Lower lobe of right lung (tissue), 2 donors: ENCODE data around the gene C12orf75. TPM values are rescaled to one million over a fixed set of nuclear protein-coding genes. Genes with fewer than 3 reads are reported as not detected.
A peak's percentile ranks its signal among the peaks of the same experiment; 100 is the strongest.
"Not testable (repeated sequence)": the region's sequence is repeated elsewhere in the genome, so short reads cannot be mapped to it uniquely, and the experiment has no call there.

Experiments
- ATAC-seq, 2 donors: fragments of 200-7000 bp; cut with Tn5 transposase; one replicate each; pipeline ENCODE4 v1.9.1; 2020 to 2022; ENCODE audit warnings: mild to moderate bottlenecking in 2 of 2, moderate library complexity in 2 of 2
- DNase-seq: peaks from one replicate; pipeline ENCODE4 v3.0.0-alpha.2; 2020
- H3K27ac ChIP-seq: fragments of 200-600 bp; one replicate; pipeline ENCODE4 v1.8.0; 2022
- H3K27me3 ChIP-seq: fragments of 200-600 bp; one replicate; pipeline ENCODE4 v1.8.0; 2022; ENCODE audit warnings: low read depth
- H3K36me3 ChIP-seq: fragments of 200-600 bp; one replicate; pipeline ENCODE4 v1.8.0; 2022; ENCODE audit warnings: mild to moderate bottlenecking
- H3K4me1 ChIP-seq: fragments of 200-600 bp; one replicate; pipeline ENCODE4 v1.8.0; 2022
- H3K4me3 ChIP-seq: fragments of 200-600 bp; one replicate; pipeline ENCODE4 v1.8.0; 2022; ENCODE audit warnings: mild to moderate bottlenecking
- H3K9me3 ChIP-seq: fragments of 200-600 bp; one replicate; pipeline ENCODE4 v1.8.0; 2022
- intact Hi-C: fragments of 100-400 bp; cut with DNase I; formaldehyde crosslinking; loops from one replicate; pipeline ENCODE4 v1.11.0; 2022
- total RNA-seq: library from RNA; stranded (reverse); fragmentation: NEBNext Ultra II Directional; extraction: Animal tissue kit (Norgen Biotek cat#: 25700); gene quantifications from one replicate; pipeline ENCODE4 v1.2.1, GENCODE V29; 2021
- TF ChIP-seq, protein P1 (sequence below): fragments of 200-600 bp; IDR thresholded peaks from one replicate; pipeline ENCODE4 v1.8.0; 2022; ENCODE audit warnings: antibody characterized with exemption, mild to moderate bottlenecking
- donor health status: DM: no; HTN: yes; CAD: no; lungs with severe emphysema.

The C12orf75 gene
- total RNA-seq, 1 donor from 2014 or later, result 14.2 TPM

- H3K9me3 ChIP-seq, result no peaks in the 10 kb centered on the region
- DNase-seq (no peak), ATAC-seq (no peak)
- TF ChIP-seq, protein P1, sequence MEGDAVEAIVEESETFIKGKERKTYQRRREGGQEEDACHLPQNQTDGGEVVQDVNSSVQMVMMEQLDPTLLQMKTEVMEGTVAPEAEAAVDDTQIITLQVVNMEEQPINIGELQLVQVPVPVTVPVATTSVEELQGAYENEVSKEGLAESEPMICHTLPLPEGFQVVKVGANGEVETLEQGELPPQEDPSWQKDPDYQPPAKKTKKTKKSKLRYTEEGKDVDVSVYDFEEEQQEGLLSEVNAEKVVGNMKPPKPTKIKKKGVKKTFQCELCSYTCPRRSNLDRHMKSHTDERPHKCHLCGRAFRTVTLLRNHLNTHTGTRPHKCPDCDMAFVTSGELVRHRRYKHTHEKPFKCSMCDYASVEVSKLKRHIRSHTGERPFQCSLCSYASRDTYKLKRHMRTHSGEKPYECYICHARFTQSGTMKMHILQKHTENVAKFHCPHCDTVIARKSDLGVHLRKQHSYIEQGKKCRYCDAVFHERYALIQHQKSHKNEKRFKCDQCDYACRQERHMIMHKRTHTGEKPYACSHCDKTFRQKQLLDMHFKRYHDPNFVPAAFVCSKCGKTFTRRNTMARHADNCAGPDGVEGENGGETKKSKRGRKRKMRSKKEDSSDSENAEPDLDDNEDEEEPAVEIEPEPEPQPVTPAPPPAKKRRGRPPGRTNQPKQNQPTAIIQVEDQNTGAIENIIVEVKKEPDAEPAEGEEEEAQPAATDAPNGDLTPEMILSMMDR, result no peak
- H3K27ac ChIP-seq, result no peak overlapping the region
- intact Hi-C loops, result no loop called here
- H3K27me3 ChIP-seq, result no peaks in the 10 kb centered on the region
- H3K4me3 ChIP-seq, result no peak overlapping the region
- no peaks in the 10 kb centered on the region for H3K36me3 ChIP-seq
- H3K4me1 ChIP-seq, result peaks cover under 1% of the 10 kb centered on the region
Observed at GRCh38 chr12:105324704-105325103, 5.8 kb upstream of the C12orf75 start.

DNA sequence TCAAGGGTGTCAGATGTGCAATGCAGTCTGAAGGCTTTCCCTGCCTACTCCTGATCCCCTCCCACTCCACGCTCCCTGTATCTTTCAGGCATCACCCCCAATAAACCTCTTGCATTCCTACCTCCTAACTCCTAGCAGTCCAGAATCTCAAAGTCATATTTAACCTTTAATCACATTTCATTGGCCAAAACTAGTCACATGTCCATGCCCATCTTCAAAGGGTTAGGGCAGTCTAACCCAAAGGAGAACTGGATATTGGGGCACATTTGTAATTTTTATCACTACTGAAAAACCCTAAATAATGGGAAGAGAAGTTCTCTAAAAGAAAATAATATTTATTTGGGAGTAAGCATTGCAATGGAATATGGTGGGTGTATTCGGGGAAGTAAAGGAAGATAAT is 5.4 kb upstream of the C12orf75 start:
- no peak overlapping the region for H3K4me3 ChIP-seq
- ATAC-seq (no peak), DNase-seq (no peak)
- no peaks in the 10 kb centered on the region for H3K27me3 ChIP-seq
- peaks cover 4% of the 10 kb centered on the region for H3K4me1 ChIP-seq
- H3K9me3 ChIP-seq, result no peaks in the 10 kb centered on the region
- H3K36me3 ChIP-seq, result no peaks in the 10 kb centered on the region
- intact Hi-C loops, result no loop called here
- H3K27ac ChIP-seq, result no peak overlapping the region
- TF ChIP-seq, protein P1, result no peak

GRCh38 chr12:105329926-105330282 is 587 bp upstream of the C12orf75 start:
- ATAC-seq (no peak), DNase-seq (no peak)
- intact Hi-C loops, result no loop called here
- Histone ChIP-seq H3K9me3 (no peaks in the 10 kb centered on the region), H3K36me3 (no peaks in the 10 kb centered on the region), H3K27ac (no peak overlapping the region), H3K27me3 (peaks cover 11% of the 10 kb centered on the region), H3K4me3 (peak overlapping the region; percentile 74), H3K4me1 (peaks cover 10% of the 10 kb centered on the region)
- TF ChIP-seq, protein P1, result no peak

GRCh38 chr12:105330931-105331804 is 677 bp downstream of the C12orf75 start:
- peak overlapping the region; percentile 74 for H3K4me3 ChIP-seq
- TF ChIP-seq, protein P1, result no peak
- H3K36me3 ChIP-seq, result no peaks in the 10 kb centered on the region
- intact Hi-C loops, result no loop called here
- no peaks in the 10 kb centered on the region for H3K9me3 ChIP-seq
- ATAC-seq (peak; percentile 47 to 54), DNase-seq (no peak)
- H3K4me1 ChIP-seq, result peaks cover 10% of the 10 kb centered on the region
- no peak overlapping the region for H3K27ac ChIP-seq
- peaks cover 11% of the 10 kb centered on the region for H3K27me3 ChIP-seq

DNA sequence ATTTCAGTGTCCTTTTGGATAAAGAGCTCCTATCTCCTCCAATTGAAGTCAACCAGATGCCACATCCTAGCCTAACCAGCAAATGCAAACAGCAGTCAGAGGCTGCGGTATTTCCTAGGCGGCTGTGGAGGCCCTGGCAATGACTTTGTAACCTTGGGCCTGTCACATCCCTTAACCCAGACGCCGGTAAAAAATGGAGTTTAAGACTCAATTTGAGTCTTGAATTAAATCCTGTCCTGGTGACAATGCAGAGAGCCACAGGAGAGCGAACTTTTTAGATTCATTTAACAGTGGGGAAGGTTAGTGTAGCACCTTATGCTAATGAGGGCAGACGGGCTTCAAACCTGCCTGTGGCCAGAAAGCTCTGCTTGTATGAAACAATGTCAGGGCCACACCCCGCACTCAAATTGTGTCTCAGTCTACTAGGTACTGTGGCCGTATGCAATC is 1.3 kb downstream of the C12orf75 start:
- DNase-seq, result no peak
- no peaks in the 10 kb centered on the region for H3K36me3 ChIP-seq
- intact Hi-C loops, result no loop called here

GRCh38 chr12:105332286-105332685 is 1.8 kb downstream of the C12orf75 start:
- Histone ChIP-seq H3K4me1 (peaks cover 10% of the 10 kb centered on the region), H3K27me3 (peaks cover 11% of the 10 kb centered on the region)
- DNase-seq, H3K36me3 ChIP-seq, ATAC-seq, H3K9me3 ChIP-seq, intact Hi-C loops, H3K27ac ChIP-seq, H3K4me3 ChIP-seq: not testable (repeated sequence)

More for the DNA sequence above, 1.3 kb downstream of the C12orf75 start:
- Histone ChIP-seq H3K27me3 (peaks cover 11% of the 10 kb centered on the region), H3K4me3 (peak overlapping the region; percentile 74), H3K9me3 (no peaks in the 10 kb centered on the region), H3K4me1 (peaks cover 10% of the 10 kb centered on the region), H3K27ac (no peak overlapping the region)
- ATAC-seq, result no peak
- TF ChIP-seq, protein P1, result no peak
